ENCODE measurements around the gene IL2RA.

- TF ChIP-seq POLR2AphosphoS5 (IDR thresholded peaks at IDR 0.05; ENCODE audit: borderline replicate concordance, low read depth, low read length) (no peak), EZH2 (IDR thresholded peaks at IDR 0.05) (no peak)
Measured at GRCh38 chr10:6108072-6108471, 45.9 kb upstream of the IL2RA start.
